Activated CD8-positive, alpha-beta T cell treated with anti-CD3 and anti-CD28 coated beads for 36 hours (primary cell): ENCODE results near the gene PLGRKT. TPM values are rescaled to one million over a fixed set of nuclear protein-coding genes. Genes with fewer than 3 reads are reported as not detected.
"Not testable (repeated sequence)": the region's sequence is repeated elsewhere in the genome, so short reads cannot be mapped to it uniquely, and the experiment has no call there.

Experiments used
- ATAC-seq: fragments of 200-7000 bp; cut with Tn5 transposase; one replicate; pipeline ENCODE4 v1.10.0; 2021; ENCODE audit warnings: mild to moderate bottlenecking, moderate library complexity
- CTCF ChIA-PET: fragments of 350-600 bp; sonication (Branson Sonifier 250); formaldehyde crosslinking; loops from one replicate; lab custom pipeline; 2021; ENCODE audit warnings: antibody characterized with exemption; lab: Charles Lee
- POLR2A ChIA-PET: fragments of 350-600 bp; sonication (Branson Sonifier 250); formaldehyde crosslinking; loops from one replicate; lab custom pipeline; 2021; ENCODE audit warnings: antibody characterized with exemption; lab: Charles Lee
- DNase-seq: peaks from one replicate; pipeline ENCODE4 v3.0.0-alpha.2; 2020
- H3K27ac Mint-ChIP-seq: one replicate; pipeline ENCODE4 v1.8.0; 2021; ENCODE audit warnings: mild to moderate bottlenecking, mixed read lengths
- H3K27me3 Mint-ChIP-seq: one replicate; pipeline ENCODE4 v1.8.0; 2021; ENCODE audit warnings: mixed read lengths
- H3K36me3 Mint-ChIP-seq: one replicate; pipeline ENCODE4 v1.8.0; 2021; ENCODE audit warnings: low read depth, mixed read lengths
- H3K4me1 Mint-ChIP-seq: one replicate; pipeline ENCODE4 v1.8.0; 2021; ENCODE audit warnings: low read depth, mixed read lengths
- H3K4me3 Mint-ChIP-seq: one replicate; pipeline ENCODE4 v1.8.0; 2021; ENCODE audit warnings: mild to moderate bottlenecking, moderate library complexity, mixed read lengths
- H3K9me3 Mint-ChIP-seq: one replicate; pipeline ENCODE4 v1.8.0; 2021; ENCODE audit warnings: mixed read lengths
- intact Hi-C: fragments of 100-400 bp; cut with micrococcal nuclease; formaldehyde crosslinking; loops from one replicate; pipeline ENCODE4 v1.10.0; 2022
- total RNA-seq, 2 experiments: library from RNA; stranded (reverse); gene quantifications; one replicate each; pipeline ENCODE4 v1.2.3, GENCODE V29; 2021
- TF ChIP-seq, protein P1 (sequence below): fragments of 200-600 bp; IDR thresholded peaks from one replicate; pipeline ENCODE4 v1.8.0; 2022; ENCODE audit warnings: antibody characterized with exemption, mild to moderate bottlenecking

The PLGRKT gene
- total RNA-seq, 2 experiments from 2014 or later, result 26.6 to 28.5 TPM

DNA sequence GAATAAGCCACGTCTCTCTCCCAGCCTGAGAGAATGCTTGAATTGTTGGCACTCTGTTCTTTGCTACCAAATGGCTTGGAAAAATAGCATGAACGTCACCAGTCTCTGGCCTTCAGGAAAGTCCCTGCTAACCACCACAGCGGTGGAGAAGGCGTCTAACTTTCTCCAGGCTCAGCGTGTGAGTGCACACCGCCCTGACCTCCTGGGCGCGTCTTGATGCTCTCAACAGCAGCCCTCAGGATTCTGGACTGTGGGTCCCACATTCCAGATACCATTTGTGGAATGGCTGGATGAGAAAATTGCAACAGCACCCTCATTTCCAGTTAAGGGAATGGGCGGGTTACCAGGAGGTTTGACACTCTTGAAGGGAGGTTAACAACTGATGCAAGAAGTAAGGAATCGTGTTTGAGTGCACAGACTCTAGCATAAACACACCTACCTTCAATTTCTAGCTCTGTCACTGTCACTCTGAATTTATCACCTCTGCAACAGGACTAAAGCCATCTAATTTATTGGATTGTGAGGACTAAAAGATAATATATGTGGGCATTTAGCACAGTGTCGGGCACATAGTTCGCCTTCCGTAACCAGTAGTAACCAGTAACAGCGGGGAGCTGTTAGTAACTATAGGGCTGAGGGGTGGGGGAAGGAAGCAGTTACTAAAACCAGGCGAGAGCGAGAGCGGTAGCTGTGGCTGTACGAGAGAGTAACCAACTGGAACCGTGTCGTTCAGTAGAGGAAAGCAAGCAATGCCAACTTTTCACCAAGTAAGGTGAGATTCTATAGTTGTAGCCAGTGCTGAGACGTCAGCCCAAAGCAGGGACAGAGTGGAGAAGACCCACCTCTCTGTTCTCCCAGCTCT lies 807 bp upstream of the PLGRKT start:
- POLR2A ChIA-PET, result interaction anchor here (0.6 to 3.0 kb wide), 7 partner anchors 10 to 132 kb away, joined by 3 to 14 read pairs (median 3); partner anchors contain the start of gene CD274
- intact Hi-C loops, result loop anchor here (5.0 to 10.0 kb wide), 2 partner anchors 114 to 451 kb away; partner anchors contain the start of gene JAK2
- Mint-ChIP-seq H3K27me3 (no peaks in the 10 kb centered on the region), H3K36me3 (peaks cover 20% of the 10 kb centered on the region), H3K27ac (peak overlapping the region; percentile 97), H3K4me1 (peaks cover 40% of the 10 kb centered on the region), H3K4me3 (peak overlapping the region; percentile 97), H3K9me3 (peaks cover 2% of the 10 kb centered on the region)
- DNase-seq, result peak; percentile 70
- peak; percentile 44 for ATAC-seq
- CTCF ChIA-PET, result interaction anchor here (0.7 to 6.4 kb wide), 11 partner anchors 11 to 676 kb away, joined by 3 to 43 read pairs (median 4); partner anchors contain the start of gene CD274
- TF ChIP-seq, protein P1, sequence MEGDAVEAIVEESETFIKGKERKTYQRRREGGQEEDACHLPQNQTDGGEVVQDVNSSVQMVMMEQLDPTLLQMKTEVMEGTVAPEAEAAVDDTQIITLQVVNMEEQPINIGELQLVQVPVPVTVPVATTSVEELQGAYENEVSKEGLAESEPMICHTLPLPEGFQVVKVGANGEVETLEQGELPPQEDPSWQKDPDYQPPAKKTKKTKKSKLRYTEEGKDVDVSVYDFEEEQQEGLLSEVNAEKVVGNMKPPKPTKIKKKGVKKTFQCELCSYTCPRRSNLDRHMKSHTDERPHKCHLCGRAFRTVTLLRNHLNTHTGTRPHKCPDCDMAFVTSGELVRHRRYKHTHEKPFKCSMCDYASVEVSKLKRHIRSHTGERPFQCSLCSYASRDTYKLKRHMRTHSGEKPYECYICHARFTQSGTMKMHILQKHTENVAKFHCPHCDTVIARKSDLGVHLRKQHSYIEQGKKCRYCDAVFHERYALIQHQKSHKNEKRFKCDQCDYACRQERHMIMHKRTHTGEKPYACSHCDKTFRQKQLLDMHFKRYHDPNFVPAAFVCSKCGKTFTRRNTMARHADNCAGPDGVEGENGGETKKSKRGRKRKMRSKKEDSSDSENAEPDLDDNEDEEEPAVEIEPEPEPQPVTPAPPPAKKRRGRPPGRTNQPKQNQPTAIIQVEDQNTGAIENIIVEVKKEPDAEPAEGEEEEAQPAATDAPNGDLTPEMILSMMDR, result no peak

DNA sequence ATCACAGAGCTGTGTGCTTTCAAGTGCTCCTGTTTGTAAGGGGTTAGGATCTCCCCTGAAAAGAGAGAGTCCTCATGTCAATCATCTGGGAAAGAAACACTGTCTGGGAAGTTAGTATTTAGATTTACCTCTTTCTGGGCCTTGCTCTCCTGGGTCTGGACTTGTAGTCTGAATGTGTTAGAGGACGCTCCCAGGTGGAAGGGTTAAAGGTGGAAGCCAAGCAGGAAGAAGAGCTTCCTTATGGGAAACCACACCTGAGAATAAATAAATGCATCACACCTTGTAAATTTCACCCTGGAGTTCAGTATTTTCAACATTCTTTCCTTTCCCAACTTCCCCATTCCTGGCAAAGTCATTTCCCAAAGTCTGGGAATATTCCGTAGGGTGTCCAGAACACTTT lies 1.3 kb downstream of the PLGRKT start:
- POLR2A ChIA-PET, result interaction anchor here (1.3 to 3.0 kb wide), 3 partner anchors 14 to 167 kb away, joined by 3 to 14 read pairs (median 6); partner anchors contain the start of gene CD274
- no peaks in the 10 kb centered on the region for H3K27me3 Mint-ChIP-seq
- ATAC-seq (no peak), DNase-seq (no peak)
- peak overlapping the region; percentile 22 for H3K27ac Mint-ChIP-seq
- CTCF ChIA-PET, result interaction anchor here (0.9 to 6.4 kb wide), 4 partner anchors 8 to 167 kb away, joined by 3 to 43 read pairs (median 12); no protein-coding TSS in a partner anchor
- intact Hi-C loops, result loop anchor here (5.0 to 10.0 kb wide), 2 partner anchors 112 to 449 kb away; partner anchors contain the start of gene JAK2
- TF ChIP-seq, protein P1, result no peak
- H3K36me3 Mint-ChIP-seq, result peaks cover 31% of the 10 kb centered on the region
- H3K4me1 Mint-ChIP-seq, result peaks cover 40% of the 10 kb centered on the region
- H3K9me3 Mint-ChIP-seq, result peaks cover 2% of the 10 kb centered on the region
- H3K4me3 Mint-ChIP-seq, result peak overlapping the region; percentile 97

DNA sequence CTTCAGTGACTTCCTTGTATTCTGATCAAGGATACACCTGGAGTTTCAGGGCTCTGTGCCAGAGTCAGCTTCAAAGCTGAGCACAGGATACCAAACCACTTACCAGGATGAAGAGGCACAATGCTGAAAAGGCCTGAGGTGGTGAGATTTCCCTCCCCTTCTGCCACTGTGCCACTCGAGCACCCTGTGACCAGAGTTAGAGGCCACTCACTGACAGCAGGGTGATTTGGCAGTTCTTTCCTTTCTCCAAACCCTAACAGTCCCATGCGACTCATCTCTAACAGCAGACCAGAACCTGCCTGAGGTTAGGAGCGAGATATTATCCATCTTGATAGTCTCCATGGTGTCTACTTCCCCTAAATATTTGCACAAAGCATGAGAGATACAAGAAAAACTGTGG lies 1.8 kb downstream of the PLGRKT start:
- intact Hi-C loops, result loop anchor here (5.0 to 10.0 kb wide), 2 partner anchors 111 to 449 kb away; partner anchors contain the start of gene JAK2
- Mint-ChIP-seq H3K4me1 (peaks cover 38% of the 10 kb centered on the region), H3K27me3 (no peaks in the 10 kb centered on the region), H3K36me3 (peaks cover 32% of the 10 kb centered on the region), H3K4me3 (peak overlapping the region; percentile 97), H3K27ac (peak overlapping the region; percentile 22), H3K9me3 (peaks cover 2% of the 10 kb centered on the region)
- ATAC-seq (no peak), DNase-seq (no peak)
- TF ChIP-seq, protein P1, result no peak
- ChIA-PET CTCF (interaction anchor here (1.2 to 6.4 kb wide), 3 partner anchors 8 to 153 kb away, joined by 3 to 43 read pairs (median 22); no protein-coding TSS in a partner anchor), POLR2A (interaction anchor here (2.3 to 3.0 kb wide), 2 partner anchors 15 to 19 kb away, joined by 6 to 14 read pairs; partner anchors contain the start of gene CD274)

DNA sequence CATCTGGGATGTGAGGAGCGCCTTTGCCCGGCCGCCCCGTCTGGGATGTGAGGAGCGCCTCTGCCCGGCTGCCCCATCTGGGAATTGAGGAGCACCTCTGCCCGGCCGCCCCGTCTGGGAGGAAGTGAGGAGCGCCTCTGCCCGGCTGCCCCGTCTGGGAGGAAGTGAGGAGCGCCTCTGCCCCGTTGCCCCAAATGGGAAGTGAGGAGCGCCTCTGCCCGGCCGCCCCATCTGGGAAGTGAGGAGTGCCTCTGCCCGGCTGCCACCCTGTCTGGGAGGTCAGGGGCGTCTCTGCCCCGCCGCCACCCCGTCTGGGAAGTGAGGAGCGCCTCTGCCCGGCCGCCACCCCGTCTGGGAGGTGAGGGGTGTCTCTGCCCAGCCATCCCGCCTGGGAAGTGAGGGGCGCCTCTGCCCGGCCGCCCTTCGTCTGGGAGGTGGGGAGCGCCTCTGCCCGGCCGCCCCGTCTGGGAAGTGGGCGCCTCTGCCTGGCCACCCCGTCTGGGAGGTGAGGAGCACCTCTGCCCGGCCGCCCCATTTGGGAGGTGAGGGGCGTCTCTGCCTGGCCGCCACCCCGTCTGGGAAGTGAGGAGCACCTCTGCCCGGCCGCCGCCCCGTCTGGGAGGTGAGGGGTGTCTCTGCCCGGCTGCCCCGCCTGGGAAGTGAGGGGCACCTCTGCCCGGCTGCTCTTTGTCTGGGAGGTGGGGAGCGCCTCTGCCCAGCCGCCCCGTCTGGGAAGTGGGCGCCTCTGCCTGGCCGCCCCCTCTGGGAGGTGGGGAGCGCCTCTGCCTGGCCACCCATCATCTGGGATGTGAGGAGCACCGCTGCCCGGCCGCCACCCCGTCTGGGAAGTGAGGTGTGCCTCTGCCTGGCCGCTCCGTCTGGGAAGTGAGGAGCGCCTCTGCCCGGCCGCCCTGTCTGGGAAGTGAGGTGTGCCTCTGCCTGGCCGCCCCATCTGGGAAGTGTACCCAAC lies 3.6 kb downstream of the PLGRKT start:
- H3K4me3 Mint-ChIP-seq, CTCF ChIA-PET, ATAC-seq, H3K27me3 Mint-ChIP-seq, H3K9me3 Mint-ChIP-seq, H3K27ac Mint-ChIP-seq, POLR2A ChIA-PET, DNase-seq: not testable (repeated sequence)
- H3K4me1 Mint-ChIP-seq, result peaks cover 32% of the 10 kb centered on the region
- peaks cover 34% of the 10 kb centered on the region for H3K36me3 Mint-ChIP-seq
- intact Hi-C loops, result loop anchor here (10.0 kb wide), 1 partner anchor 109 kb away; no protein-coding TSS in a partner anchor

DNA sequence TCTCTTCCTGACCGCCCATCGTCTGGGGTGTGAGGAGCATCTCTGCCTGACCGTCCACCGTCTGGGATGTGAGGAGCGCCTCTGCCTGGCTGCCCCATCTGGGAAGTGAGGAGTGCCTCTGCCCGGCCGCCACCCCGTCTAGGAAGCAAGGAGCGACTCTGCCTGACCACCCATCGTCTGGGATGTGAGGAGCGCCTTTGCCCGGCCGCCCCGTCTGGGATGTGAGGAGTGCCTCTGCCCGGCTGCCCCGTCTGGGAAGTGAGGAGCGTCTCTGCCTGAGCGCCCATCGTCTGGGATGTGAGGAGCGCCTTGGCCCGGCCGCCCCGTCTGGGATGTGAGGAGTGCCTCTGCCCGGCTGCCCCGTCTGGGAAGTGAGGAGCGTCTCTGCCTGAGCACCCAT lies 4.4 kb downstream of the PLGRKT start:
- POLR2A ChIA-PET, H3K27me3 Mint-ChIP-seq, H3K27ac Mint-ChIP-seq, H3K9me3 Mint-ChIP-seq, H3K4me3 Mint-ChIP-seq, ATAC-seq, DNase-seq, CTCF ChIA-PET: not testable (repeated sequence)
- Mint-ChIP-seq H3K4me1 (peaks cover 24% of the 10 kb centered on the region), H3K36me3 (peaks cover 34% of the 10 kb centered on the region)
- intact Hi-C loops, result loop anchor here (10.0 kb wide), 1 partner anchor 109 kb away; no protein-coding TSS in a partner anchor

DNA sequence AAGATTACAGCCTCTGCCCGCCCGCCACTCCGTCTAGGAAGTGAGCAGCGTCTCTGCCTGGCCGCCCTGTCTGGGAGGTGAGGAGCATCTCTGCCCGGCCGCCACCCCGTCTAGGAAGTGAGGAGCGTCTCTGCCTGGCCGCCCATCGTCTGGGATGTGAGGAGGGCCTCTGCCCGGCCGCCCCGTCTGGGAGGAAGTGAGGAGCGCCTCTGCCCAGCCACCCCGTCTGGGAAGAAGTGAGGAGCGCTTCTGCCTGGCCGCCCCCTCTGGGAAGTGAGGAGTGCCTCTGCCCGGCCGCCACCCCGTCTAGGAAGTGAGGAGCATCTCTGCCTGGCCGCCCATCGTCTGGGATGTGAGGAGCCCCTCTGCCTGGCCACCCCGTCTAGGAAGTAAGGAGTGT lies 4.8 kb downstream of the PLGRKT start:
- ATAC-seq, POLR2A ChIA-PET: not testable (repeated sequence)
- CTCF ChIA-PET, result interaction anchor here (1.6 kb wide), 1 partner anchor 247 kb away, joined by 6 read pairs; no protein-coding TSS in a partner anchor

More for the DNA sequence above, 4.8 kb downstream of the PLGRKT start:
- Mint-ChIP-seq H3K36me3 (peaks cover 34% of the 10 kb centered on the region), H3K4me1 (peaks cover 21% of the 10 kb centered on the region)
- H3K4me3 Mint-ChIP-seq, H3K27me3 Mint-ChIP-seq, H3K27ac Mint-ChIP-seq, DNase-seq, H3K9me3 Mint-ChIP-seq: not testable (repeated sequence)
- intact Hi-C loops, result loop anchor here (10.0 kb wide), 1 partner anchor 108 kb away; no protein-coding TSS in a partner anchor
